GM18519 (cell line): ENCODE measurements around the gene JARID2.
A peak's percentile ranks its signal among the peaks of the same experiment; 100 is the strongest.

Experiments used
- ATAC-seq: cut with Tn5 transposase; IDR thresholded peaks from one replicate; pipeline ENCODE4 v1.9.1; 2021; ENCODE audit warnings: mild to moderate bottlenecking, moderate library complexity; ENCODE audit not compliant: unreplicated experiment, low FRiP score

The JARID2 gene

GRCh38 chr6:15245361-15246216, at the start of gene JARID2:
TSS of gene JARID2 (plus strand) at chr6:15246069. CDS start at chr6:15246540, 471 bp downstream.
- peak; percentile 41 for ATAC-seq

GRCh38 chr6:15200087-15200486, 45.8 kb upstream of the JARID2 start:
- no peak for ATAC-seq

- ATAC-seq: no peak
Observed at GRCh38 chr6:15205321-15205720, 40.5 kb upstream of the JARID2 start.

GRCh38 chr6:15206887-15207286, 39.0 kb upstream of the JARID2 start:
- no peak for ATAC-seq

GRCh38 chr6:15207923-15208322, 37.9 kb upstream of the JARID2 start:
- no peak for ATAC-seq

GRCh38 chr6:15213838-15214400, 31.9 kb upstream of the JARID2 start:
- ATAC-seq: no peak

- no peak for ATAC-seq
Observed at GRCh38 chr6:15218401-15218800, 27.5 kb upstream of the JARID2 start.

GRCh38 chr6:15220062-15220461, 25.8 kb upstream of the JARID2 start:
- no peak for ATAC-seq

GRCh38 chr6:15227827-15228318, 18.0 kb upstream of the JARID2 start:
- no peak for ATAC-seq

- ATAC-seq: no peak
Observed at GRCh38 chr6:15230827-15231226, 15.0 kb upstream of the JARID2 start.

- ATAC-seq: no peak
Observed at GRCh38 chr6:15232836-15233510, 12.9 kb upstream of the JARID2 start.

- no peak for ATAC-seq
Observed at GRCh38 chr6:15234068-15234758, 11.7 kb upstream of the JARID2 start.

GRCh38 chr6:15239616-15240364, 6.1 kb upstream of the JARID2 start:
- ATAC-seq: no peak

- ATAC-seq: no peak
Observed at GRCh38 chr6:15242503-15242902, 3.4 kb upstream of the JARID2 start.

GRCh38 chr6:15242937-15243614, 2.8 kb upstream of the JARID2 start:
- ATAC-seq: no peak

GRCh38 chr6:15243910-15244619, 1.8 kb upstream of the JARID2 start:
- no peak for ATAC-seq

- no peak for ATAC-seq
Observed at GRCh38 chr6:15244620-15245360, 1.1 kb upstream of the JARID2 start.

GRCh38 chr6:15246217-15246665, 372 bp downstream of the JARID2 start:
- no peak for ATAC-seq
